ENCODE data around the gene IFI27L2. TPM values are rescaled to one million over a fixed set of nuclear protein-coding genes. Genes with fewer than 3 reads are reported as not detected.

IFI27L2 gene
- total and polyA plus RNA-seq, 2 donors (not counting 1 experiment from before 2014, with no cell fraction given) = 91.4 to 225 TPM

GRCh38 chr14:94164685-94165431 lies 35.5 kb upstream of the IFI27L2 start:
- no peaks in the 10 kb centered on the region for H3K4me1 ChIP-seq (ENCODE audit: control insufficient read depth, extremely low read depth, insufficient read depth, low read length)
- H3K79me2 ChIP-seq (ENCODE audit: control insufficient read depth, insufficient read depth, low read length) = no peaks in the 10 kb centered on the region
- peaks cover 12% of the 10 kb centered on the region for H3K27me3 ChIP-seq (ENCODE audit: control insufficient read depth, insufficient read depth, low read length)
- no peaks in the 10 kb centered on the region for H3K9me3 ChIP-seq (ENCODE audit: control insufficient read depth, insufficient read depth, low read depth, low read length)
- no peak for DNase-seq (ENCODE audit: low read depth in 2 of 2)
- no peak overlapping the region for H3K4me3 ChIP-seq (replicated peaks in 1 of 4; ENCODE audit: control extremely low read depth in 1 of 4, insufficient read depth in 1 of 4, low read depth in 3 of 4, low read length in 4 of 4)
- no peak overlapping the region for H2AFZ ChIP-seq (ENCODE audit: low read length)
- no peak overlapping the region for H3K27ac ChIP-seq (ENCODE audit: insufficient read depth, low read length)
- H3K36me3 ChIP-seq (ENCODE audit: control insufficient read depth, insufficient read depth, low read length) = no peaks in the 10 kb centered on the region
- H3K4me2 ChIP-seq (ENCODE audit: extremely low read depth, insufficient read depth, low read length) = no peak overlapping the region
- H4K20me1 ChIP-seq (ENCODE audit: control insufficient read depth, extremely low read depth, insufficient read depth, low read length) = no peaks in the 10 kb centered on the region
- TF ChIP-seq CTCF (conservative IDR thresholded peaks at IDR 0.05 in 1 of 2, IDR thresholded peaks at IDR 0.05 in 1 of 2; ENCODE audit: low read depth in 1 of 2, low read length in 2 of 2) = no peak
- no peak for TF ChIP-seq EZH2 (IDR thresholded peaks at IDR 0.05; ENCODE audit: low read length, missing control alignments)
- no peak overlapping the region for H3K9ac ChIP-seq (ENCODE audit: insufficient read depth, low read length)

- Histone ChIP-seq H3K36me3 (ENCODE audit: control insufficient read depth, insufficient read depth, low read length) (no peaks in the 10 kb centered on the region), H3K4me2 (ENCODE audit: extremely low read depth, insufficient read depth, low read length) (no peak overlapping the region), H3K4me3 (replicated peaks in 1 of 4; ENCODE audit: control extremely low read depth in 1 of 4, insufficient read depth in 1 of 4, low read depth in 3 of 4, low read length in 4 of 4) (no peak overlapping the region), H3K27me3 (ENCODE audit: control insufficient read depth, insufficient read depth, low read length) (peaks cover 12% of the 10 kb centered on the region), H3K79me2 (ENCODE audit: control insufficient read depth, insufficient read depth, low read length) (no peaks in the 10 kb centered on the region), H3K4me1 (ENCODE audit: control insufficient read depth, extremely low read depth, insufficient read depth, low read length) (no peaks in the 10 kb centered on the region), H3K27ac (ENCODE audit: insufficient read depth, low read length) (no peak overlapping the region), H2AFZ (ENCODE audit: low read length) (no peak overlapping the region), H3K9me3 (ENCODE audit: control insufficient read depth, insufficient read depth, low read depth, low read length) (no peaks in the 10 kb centered on the region), H4K20me1 (ENCODE audit: control insufficient read depth, extremely low read depth, insufficient read depth, low read length) (no peaks in the 10 kb centered on the region), H3K9ac (ENCODE audit: insufficient read depth, low read length) (no peak overlapping the region)
- no peak for DNase-seq (ENCODE audit: low read depth in 2 of 2)
- no peak for TF ChIP-seq EZH2 (IDR thresholded peaks at IDR 0.05; ENCODE audit: low read length, missing control alignments)
- TF ChIP-seq CTCF (conservative IDR thresholded peaks at IDR 0.05 in 1 of 2, IDR thresholded peaks at IDR 0.05 in 1 of 2; ENCODE audit: low read depth in 1 of 2, low read length in 2 of 2) = no peak
These were observed 34.4 kb upstream of the IFI27L2 start for GRCh38 chr14:94163796-94164195.

GRCh38 chr14:94162466-94162865 lies 33.1 kb upstream of the IFI27L2 start:
- H3K4me2 ChIP-seq (ENCODE audit: extremely low read depth, insufficient read depth, low read length) = no peak overlapping the region
- H3K27me3 ChIP-seq (ENCODE audit: control insufficient read depth, insufficient read depth, low read length) = peaks cover 12% of the 10 kb centered on the region
- H2AFZ ChIP-seq (ENCODE audit: low read length) = no peak overlapping the region
- no peak for TF ChIP-seq CTCF (conservative IDR thresholded peaks at IDR 0.05 in 1 of 2, IDR thresholded peaks at IDR 0.05 in 1 of 2; ENCODE audit: low read depth in 1 of 2, low read length in 2 of 2)
- no peak for TF ChIP-seq EZH2 (IDR thresholded peaks at IDR 0.05; ENCODE audit: low read length, missing control alignments)
- no peak overlapping the region for H3K4me3 ChIP-seq (replicated peaks in 1 of 4; ENCODE audit: control extremely low read depth in 1 of 4, insufficient read depth in 1 of 4, low read depth in 3 of 4, low read length in 4 of 4)
- H3K9ac ChIP-seq (ENCODE audit: insufficient read depth, low read length) = no peak overlapping the region
- H3K4me1 ChIP-seq (ENCODE audit: control insufficient read depth, extremely low read depth, insufficient read depth, low read length) = no peaks in the 10 kb centered on the region
- no peaks in the 10 kb centered on the region for H3K9me3 ChIP-seq (ENCODE audit: control insufficient read depth, insufficient read depth, low read depth, low read length)
- DNase-seq (ENCODE audit: low read depth in 2 of 2) = no peak
- H4K20me1 ChIP-seq (ENCODE audit: control insufficient read depth, extremely low read depth, insufficient read depth, low read length) = no peaks in the 10 kb centered on the region
- no peaks in the 10 kb centered on the region for H3K36me3 ChIP-seq (ENCODE audit: control insufficient read depth, insufficient read depth, low read length)
- H3K79me2 ChIP-seq (ENCODE audit: control insufficient read depth, insufficient read depth, low read length) = no peaks in the 10 kb centered on the region
- H3K27ac ChIP-seq (ENCODE audit: insufficient read depth, low read length) = no peak overlapping the region
